GM23338 (cell line): ENCODE data around the gene LRP4. TPM values are rescaled to one million over a fixed set of nuclear protein-coding genes. Genes with fewer than 3 reads are reported as not detected.

Experiments used
- ATAC-seq: fragments of 200-7000 bp; cut with Tn5 transposase; 3 replicates; pipeline ENCODE4 v1.9.1; 2020
- DNase-seq: peaks from one replicate; pipeline ENCODE4 v3.0.0-alpha.2; 2015; ENCODE audit warnings: low spot score
- H2AFZ ChIP-seq: fragments of 200-600 bp; sonication (generic); 2 replicates; pipeline ENCODE4 v1.8.0; 2016; ENCODE audit warnings: antibody characterized with exemption, mild to moderate bottlenecking, moderate library complexity
- H3F3A ChIP-seq: fragments of 200-600 bp; sonication (generic); replicated peaks from 2 replicates; pipeline ENCODE4 v1.8.0; 2017; ENCODE audit warnings: antibody characterized with exemption, mixed run types, low read depth
- H3K27ac ChIP-seq: fragments of 200-600 bp; sonication (generic); 2 replicates; pipeline ENCODE4 v1.6.1; 2016; ENCODE audit warnings: low read depth
- H3K27me3 ChIP-seq: fragments of 200-600 bp; sonication (generic); 2 replicates; pipeline ENCODE4 v1.8.0; 2016; ENCODE audit warnings: mild to moderate bottlenecking, mixed run types, moderate library complexity; ENCODE audit not compliant: insufficient read depth
- H3K36me3 ChIP-seq: fragments of 200-600 bp; sonication (generic); 2 replicates; pipeline ENCODE4 v1.8.0; 2016; ENCODE audit warnings: mild to moderate bottlenecking; ENCODE audit not compliant: insufficient read depth
- H3K4me1 ChIP-seq: fragments of 200-600 bp; sonication (generic); 2 replicates; pipeline ENCODE4 v1.8.0; 2016; ENCODE audit warnings: mild to moderate bottlenecking, moderate library complexity; ENCODE audit not compliant: insufficient read depth
- H3K4me2 ChIP-seq: fragments of 200-600 bp; sonication (generic); 2 replicates; pipeline ENCODE4 v1.7.1; 2017; ENCODE audit warnings: mixed run types
- H3K4me3 ChIP-seq: fragments of 200-600 bp; sonication (generic); 2 replicates; pipeline ENCODE4 v1.6.1; 2016; ENCODE audit warnings: mixed run types
- H3K79me2 ChIP-seq: fragments of 200-600 bp; sonication (generic); replicated peaks from 2 replicates; pipeline ENCODE4 v1.8.0; 2017; ENCODE audit warnings: mild to moderate bottlenecking; ENCODE audit not compliant: insufficient read depth
- H3K9me2 ChIP-seq: fragments of 200-600 bp; sonication (generic); 2 replicates; pipeline ENCODE4 v1.8.0; 2017; ENCODE audit not compliant: insufficient read depth
- H4K20me1 ChIP-seq: fragments of 200-600 bp; sonication (generic); replicated peaks from 2 replicates; pipeline ENCODE4 v1.8.0; 2017; ENCODE audit warnings: mild to moderate bottlenecking; ENCODE audit not compliant: insufficient read depth
- H3K27ac Mint-ChIP-seq: 2 replicates; pipeline ENCODE4 v1.8.0; 2020; ENCODE audit warnings: inconsistent platforms, mild to moderate bottlenecking, moderate library complexity, mixed read lengths
- H3K27me3 Mint-ChIP-seq: 3 replicates; pipeline ENCODE4 v1.8.0; 2022; ENCODE audit warnings: low read depth, mild to moderate bottlenecking, moderate library complexity, mixed read lengths, inconsistent platforms; ENCODE audit not compliant: insufficient read depth, poor library complexity
- H3K36me3 Mint-ChIP-seq: 3 replicates; pipeline ENCODE4 v1.8.0; 2021; ENCODE audit warnings: low read depth, mild to moderate bottlenecking, inconsistent platforms, moderate library complexity, mixed read lengths
- H3K4me1 Mint-ChIP-seq: 3 replicates; pipeline ENCODE4 v1.8.0; 2020; ENCODE audit warnings: mild to moderate bottlenecking, inconsistent platforms, mixed read lengths
- H3K4me3 Mint-ChIP-seq: 3 replicates; pipeline ENCODE4 v1.8.0; 2021; ENCODE audit warnings: moderate library complexity, mild to moderate bottlenecking, inconsistent platforms, mixed read lengths
- H3K9me3 Mint-ChIP-seq: 3 replicates; pipeline ENCODE4 v1.8.0; 2020; ENCODE audit warnings: moderate library complexity, mild to moderate bottlenecking, inconsistent platforms, mixed read lengths
- CREB1 ChIP-seq: fragments of 250-450 bp; sonication (Bioruptor Pico); IDR thresholded peaks from 2 replicates; pipeline ENCODE4 v1.5.0; 2020; ENCODE audit warnings: low read depth, mild to moderate bottlenecking, moderate library complexity
- CTCF ChIP-seq, 2 experiments: fragments of 200-600 bp in 1 of 2; sonication (generic) in 1 of 2; conservative IDR thresholded peaks; 2 replicates each; pipeline versions ENCODE4 v1.5.1 to v1.6.1; 2016 to 2017; ENCODE audit warnings: antibody characterized with exemption in 2 of 2, low read depth in 2 of 2, mild to moderate bottlenecking in 2 of 2, moderate library complexity in 1 of 2
- EZH2phosphoT487 ChIP-seq: fragments of 200-600 bp; sonication (generic); IDR thresholded peaks from one replicate; pipeline ENCODE4 v1.8.1; 2018; ENCODE audit warnings: antibody characterized with exemption; ENCODE audit not compliant: unreplicated experiment
- NANOG ChIP-seq: IDR thresholded peaks from 2 replicates; pipeline ENCODE4 v1.6.1; 2016; ENCODE audit warnings: antibody characterized with exemption, borderline replicate concordance
- POLR2AphosphoS5 ChIP-seq: IDR thresholded peaks from 2 replicates; pipeline ENCODE4 v1.6.1; 2016; ENCODE audit warnings: antibody characterized with exemption, low read depth
- ZNF114 ChIP-seq: fragments of 250-450 bp; sonication (Bioruptor Pico); IDR thresholded peaks from 2 replicates; pipeline ENCODE4 v1.5.0; 2020; ENCODE audit warnings: mild to moderate bottlenecking, moderate library complexity
- ZNF331 ChIP-seq: fragments of 250-450 bp; sonication (Bioruptor Pico); IDR thresholded peaks from 2 replicates; pipeline ENCODE4 v1.5.0; 2020; ENCODE audit warnings: low read depth, mild to moderate bottlenecking, moderate library complexity
- polyA plus RNA-seq: library from polyadenylated mRNA; unstranded; fragments of >200 nt; fragmentation: Nextera tagmentation; extraction: Ambion mirVana; gene quantifications from 2 replicates; pipeline ENCODE4 v1.2.1, GENCODE V29; 2016
- total RNA-seq: library from RNA; depleted of rRNA; stranded (reverse); fragments of >200 nt; shearing (Covaris generic); gene quantifications from 2 replicates; pipeline ENCODE4 v1.2.3, GENCODE V29; 2014
- TF ChIP-seq, protein P1 (sequence below): IDR thresholded peaks from one replicate; pipeline ENCODE4 v1.6.1; 2018; ENCODE audit warnings: antibody characterized with exemption; ENCODE audit not compliant: unreplicated experiment
- TF ChIP-seq, protein P2 (sequence below): fragments of 250-450 bp; sonication (Bioruptor Pico); IDR thresholded peaks from 2 replicates; pipeline ENCODE4 v1.5.0; 2020; ENCODE audit warnings: mild to moderate bottlenecking, moderate library complexity

LRP4 gene
- total and polyA plus RNA-seq, 2 experiments from 2014 or later = 6.0 to 18.4 TPM

DNA sequence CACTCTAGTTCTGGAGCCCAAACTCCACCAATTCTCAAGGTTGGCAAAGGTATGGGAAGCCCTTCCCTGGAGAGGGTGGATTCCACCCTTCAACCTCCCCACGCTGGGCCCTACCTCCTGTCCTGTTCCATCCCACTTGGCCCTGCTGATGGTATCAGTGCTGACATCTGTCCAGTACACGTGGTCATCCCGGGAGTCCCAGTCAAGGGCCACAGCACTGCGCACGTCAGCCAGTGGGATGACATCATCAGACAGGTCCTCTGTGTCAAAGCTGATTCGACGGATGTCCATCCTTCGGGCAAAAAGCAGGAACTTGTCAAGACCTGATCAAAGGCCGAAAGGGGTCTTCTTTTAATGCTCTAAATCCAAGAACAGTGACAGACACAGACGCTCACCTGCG, 32.1 kb downstream of the LRP4 start (continued):
- TF ChIP-seq, protein P1, sequence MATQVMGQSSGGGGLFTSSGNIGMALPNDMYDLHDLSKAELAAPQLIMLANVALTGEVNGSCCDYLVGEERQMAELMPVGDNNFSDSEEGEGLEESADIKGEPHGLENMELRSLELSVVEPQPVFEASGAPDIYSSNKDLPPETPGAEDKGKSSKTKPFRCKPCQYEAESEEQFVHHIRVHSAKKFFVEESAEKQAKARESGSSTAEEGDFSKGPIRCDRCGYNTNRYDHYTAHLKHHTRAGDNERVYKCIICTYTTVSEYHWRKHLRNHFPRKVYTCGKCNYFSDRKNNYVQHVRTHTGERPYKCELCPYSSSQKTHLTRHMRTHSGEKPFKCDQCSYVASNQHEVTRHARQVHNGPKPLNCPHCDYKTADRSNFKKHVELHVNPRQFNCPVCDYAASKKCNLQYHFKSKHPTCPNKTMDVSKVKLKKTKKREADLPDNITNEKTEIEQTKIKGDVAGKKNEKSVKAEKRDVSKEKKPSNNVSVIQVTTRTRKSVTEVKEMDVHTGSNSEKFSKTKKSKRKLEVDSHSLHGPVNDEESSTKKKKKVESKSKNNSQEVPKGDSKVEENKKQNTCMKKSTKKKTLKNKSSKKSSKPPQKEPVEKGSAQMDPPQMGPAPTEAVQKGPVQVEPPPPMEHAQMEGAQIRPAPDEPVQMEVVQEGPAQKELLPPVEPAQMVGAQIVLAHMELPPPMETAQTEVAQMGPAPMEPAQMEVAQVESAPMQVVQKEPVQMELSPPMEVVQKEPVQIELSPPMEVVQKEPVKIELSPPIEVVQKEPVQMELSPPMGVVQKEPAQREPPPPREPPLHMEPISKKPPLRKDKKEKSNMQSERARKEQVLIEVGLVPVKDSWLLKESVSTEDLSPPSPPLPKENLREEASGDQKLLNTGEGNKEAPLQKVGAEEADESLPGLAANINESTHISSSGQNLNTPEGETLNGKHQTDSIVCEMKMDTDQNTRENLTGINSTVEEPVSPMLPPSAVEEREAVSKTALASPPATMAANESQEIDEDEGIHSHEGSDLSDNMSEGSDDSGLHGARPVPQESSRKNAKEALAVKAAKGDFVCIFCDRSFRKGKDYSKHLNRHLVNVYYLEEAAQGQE = no peak
- TF ChIP-seq, protein P2, sequence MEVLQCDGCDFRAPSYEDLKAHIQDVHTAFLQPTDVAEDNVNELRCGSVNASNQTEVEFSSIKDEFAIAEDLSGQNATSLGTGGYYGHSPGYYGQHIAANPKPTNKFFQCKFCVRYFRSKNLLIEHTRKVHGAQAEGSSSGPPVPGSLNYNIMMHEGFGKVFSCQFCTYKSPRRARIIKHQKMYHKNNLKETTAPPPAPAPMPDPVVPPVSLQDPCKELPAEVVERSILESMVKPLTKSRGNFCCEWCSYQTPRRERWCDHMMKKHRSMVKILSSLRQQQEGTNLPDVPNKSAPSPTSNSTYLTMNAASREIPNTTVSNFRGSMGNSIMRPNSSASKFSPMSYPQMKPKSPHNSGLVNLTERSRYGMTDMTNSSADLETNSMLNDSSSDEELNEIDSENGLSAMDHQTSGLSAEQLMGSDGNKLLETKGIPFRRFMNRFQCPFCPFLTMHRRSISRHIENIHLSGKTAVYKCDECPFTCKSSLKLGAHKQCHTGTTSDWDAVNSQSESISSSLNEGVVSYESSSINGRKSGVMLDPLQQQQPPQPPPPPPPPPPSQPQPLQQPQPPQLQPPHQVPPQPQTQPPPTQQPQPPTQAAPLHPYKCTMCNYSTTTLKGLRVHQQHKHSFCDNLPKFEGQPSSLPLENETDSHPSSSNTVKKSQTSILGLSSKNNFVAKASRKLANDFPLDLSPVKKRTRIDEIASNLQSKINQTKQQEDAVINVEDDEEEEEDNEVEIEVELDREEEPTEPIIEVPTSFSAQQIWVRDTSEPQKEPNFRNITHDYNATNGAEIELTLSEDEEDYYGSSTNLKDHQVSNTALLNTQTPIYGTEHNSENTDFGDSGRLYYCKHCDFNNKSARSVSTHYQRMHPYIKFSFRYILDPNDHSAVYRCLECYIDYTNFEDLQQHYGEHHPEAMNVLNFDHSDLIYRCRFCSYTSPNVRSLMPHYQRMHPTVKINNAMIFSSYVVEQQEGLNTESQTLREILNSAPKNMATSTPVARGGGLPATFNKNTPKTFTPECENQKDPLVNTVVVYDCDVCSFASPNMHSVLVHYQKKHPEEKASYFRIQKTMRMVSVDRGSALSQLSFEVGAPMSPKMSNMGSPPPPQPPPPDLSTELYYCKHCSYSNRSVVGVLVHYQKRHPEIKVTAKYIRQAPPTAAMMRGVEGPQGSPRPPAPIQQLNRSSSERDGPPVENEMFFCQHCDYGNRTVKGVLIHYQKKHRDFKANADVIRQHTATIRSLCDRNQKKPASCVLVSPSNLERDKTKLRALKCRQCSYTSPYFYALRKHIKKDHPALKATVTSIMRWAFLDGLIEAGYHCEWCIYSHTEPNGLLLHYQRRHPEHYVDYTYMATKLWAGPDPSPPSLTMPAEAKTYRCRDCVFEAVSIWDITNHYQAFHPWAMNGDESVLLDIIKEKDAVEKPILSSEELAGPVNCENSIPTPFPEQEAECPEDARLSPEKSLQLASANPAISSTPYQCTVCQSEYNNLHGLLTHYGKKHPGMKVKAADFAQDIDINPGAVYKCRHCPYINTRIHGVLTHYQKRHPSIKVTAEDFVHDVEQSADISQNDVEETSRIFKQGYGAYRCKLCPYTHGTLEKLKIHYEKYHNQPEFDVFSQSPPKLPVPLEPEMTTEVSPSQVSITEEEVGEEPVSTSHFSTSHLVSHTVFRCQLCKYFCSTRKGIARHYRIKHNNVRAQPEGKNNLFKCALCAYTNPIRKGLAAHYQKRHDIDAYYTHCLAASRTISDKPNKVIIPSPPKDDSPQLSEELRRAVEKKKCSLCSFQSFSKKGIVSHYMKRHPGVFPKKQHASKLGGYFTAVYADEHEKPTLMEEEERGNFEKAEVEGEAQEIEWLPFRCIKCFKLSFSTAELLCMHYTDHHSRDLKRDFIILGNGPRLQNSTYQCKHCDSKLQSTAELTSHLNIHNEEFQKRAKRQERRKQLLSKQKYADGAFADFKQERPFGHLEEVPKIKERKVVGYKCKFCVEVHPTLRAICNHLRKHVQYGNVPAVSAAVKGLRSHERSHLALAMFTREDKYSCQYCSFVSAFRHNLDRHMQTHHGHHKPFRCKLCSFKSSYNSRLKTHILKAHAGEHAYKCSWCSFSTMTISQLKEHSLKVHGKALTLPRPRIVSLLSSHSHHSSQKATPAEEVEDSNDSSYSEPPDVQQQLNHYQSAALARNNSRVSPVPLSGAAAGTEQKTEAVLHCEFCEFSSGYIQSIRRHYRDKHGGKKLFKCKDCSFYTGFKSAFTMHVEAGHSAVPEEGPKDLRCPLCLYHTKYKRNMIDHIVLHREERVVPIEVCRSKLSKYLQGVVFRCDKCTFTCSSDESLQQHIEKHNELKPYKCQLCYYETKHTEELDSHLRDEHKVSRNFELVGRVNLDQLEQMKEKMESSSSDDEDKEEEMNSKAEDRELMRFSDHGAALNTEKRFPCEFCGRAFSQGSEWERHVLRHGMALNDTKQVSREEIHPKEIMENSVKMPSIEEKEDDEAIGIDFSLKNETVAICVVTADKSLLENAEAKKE (CRISPR knock-in tag) = no peak
- TF ChIP-seq POLR2AphosphoS5 = no peak

DNA sequence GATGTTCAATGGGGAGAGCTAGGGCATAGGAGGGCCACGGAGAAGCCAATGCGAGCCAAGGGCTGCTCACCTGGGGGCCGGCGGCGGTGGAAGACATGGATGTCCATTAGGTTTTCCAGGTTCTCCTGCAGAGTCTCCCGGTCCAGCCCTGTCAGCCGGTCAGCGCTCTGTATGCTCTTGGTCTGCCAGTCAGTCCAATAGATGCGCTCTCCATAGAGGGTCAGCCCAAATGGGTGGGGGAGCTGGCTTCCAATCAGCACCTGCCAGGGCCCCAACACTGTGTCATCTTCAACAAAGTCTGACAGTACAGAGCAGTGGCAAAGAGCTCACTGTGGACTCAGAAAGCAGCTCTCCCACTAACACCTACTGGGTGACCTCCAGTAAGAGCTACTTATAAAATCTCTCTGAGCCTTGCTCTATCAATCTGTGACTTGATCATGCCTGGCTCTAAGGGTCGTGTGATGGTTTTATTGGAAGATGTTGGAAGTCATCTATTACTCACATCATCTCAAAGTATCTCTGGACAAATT, 39.2 kb downstream of the LRP4 start:
- H4K20me1 ChIP-seq = 0 out of 2 replicates have a peak, but pooled peaks cover 5% of the 10 kb centered on the region
- peaks cover 76% of the 10 kb centered on the region for H3K36me3 Mint-ChIP-seq
- H3K9me3 Mint-ChIP-seq = no peaks in the 10 kb centered on the region
- no peaks in the 10 kb centered on the region for H3K79me2 ChIP-seq
- no peak overlapping the region for H2AFZ ChIP-seq
- H3F3A ChIP-seq = no peaks in the 10 kb centered on the region
- H3K27ac ChIP-seq = no peak overlapping the region
- no peak overlapping the region for H3K27ac Mint-ChIP-seq
- no peak for ATAC-seq
- H3K4me3 ChIP-seq = no peak overlapping the region
- H3K4me3 Mint-ChIP-seq = no peak overlapping the region
- no peaks in the 10 kb centered on the region for H3K4me1 Mint-ChIP-seq
- no peaks in the 10 kb centered on the region for H3K27me3 Mint-ChIP-seq
- no peak overlapping the region for H3K4me2 ChIP-seq
- no peak for DNase-seq
- no peaks in the 10 kb centered on the region for H3K4me1 ChIP-seq
- no peaks in the 10 kb centered on the region for H3K9me2 ChIP-seq
- peaks cover 22% of the 10 kb centered on the region for H3K36me3 ChIP-seq
- no peaks in the 10 kb centered on the region for H3K27me3 ChIP-seq
- TF ChIP-seq CREB1 = no peak
- TF ChIP-seq CTCF (conservative IDR thresholded peaks at IDR 0.05; ENCODE audit: low read depth in 2 of 2) = no peak
- TF ChIP-seq NANOG = no peak
- TF ChIP-seq ZNF331 (CRISPR knock-in tag) = no peak
- no peak for TF ChIP-seq ZNF114 (CRISPR knock-in tag)
- TF ChIP-seq EZH2phosphoT487 = no peak
- TF ChIP-seq, protein P1 = no peak
